ENCODE results near the gene WWP2.
"Not testable (repeated sequence)": the region's sequence is repeated elsewhere in the genome, so short reads cannot be mapped to it uniquely, and the experiment has no call there.

WWP2 gene

GRCh38 chr16:69814561-69814960, 52.4 kb downstream of the WWP2 start:
- DNase-seq (ENCODE audit: low read depth), result no peak
- no peak for TF ChIP-seq CTCF (IDR thresholded peaks at IDR 0.05; ENCODE audit: insufficient read depth, low read depth, low read length, missing control alignments)

GRCh38 chr16:69815216-69815883, 53.2 kb downstream of the WWP2 start:
- not testable (repeated sequence) for DNase-seq (ENCODE audit: low read depth); H3K4me3 ChIP-seq (ENCODE audit: low read length)

More at GRCh38 chr16:69814561-69814960, 52.4 kb downstream of the WWP2 start:
- no peak overlapping the region for H3K4me3 ChIP-seq (ENCODE audit: low read length)

- no peak overlapping the region for H3K4me3 ChIP-seq (ENCODE audit: low read length)
- no peak for TF ChIP-seq CTCF (IDR thresholded peaks at IDR 0.05; ENCODE audit: insufficient read depth, low read depth, low read length, missing control alignments)
- DNase-seq (ENCODE audit: low read depth), result no peak
Observed at GRCh38 chr16:69816996-69817395, 54.9 kb downstream of the WWP2 start.

GRCh38 chr16:69818891-69819545, 56.9 kb downstream of the WWP2 start:
- no peak for DNase-seq (ENCODE audit: low read depth)
- no peak overlapping the region for H3K4me3 ChIP-seq (ENCODE audit: low read length)
- TF ChIP-seq CTCF (IDR thresholded peaks at IDR 0.05; ENCODE audit: insufficient read depth, low read depth, low read length, missing control alignments), result no peak

GRCh38 chr16:69820926-69821541, 58.9 kb downstream of the WWP2 start:
- no peak overlapping the region for H3K4me3 ChIP-seq (ENCODE audit: low read length)
- no peak for DNase-seq (ENCODE audit: low read depth)
- no peak for TF ChIP-seq CTCF (IDR thresholded peaks at IDR 0.05; ENCODE audit: insufficient read depth, low read depth, low read length, missing control alignments)

GRCh38 chr16:69821844-69822173, 59.7 kb downstream of the WWP2 start:
- TF ChIP-seq CTCF (IDR thresholded peaks at IDR 0.05; ENCODE audit: insufficient read depth, low read depth, low read length, missing control alignments), result no peak
- no peak overlapping the region for H3K4me3 ChIP-seq (ENCODE audit: low read length)
- no peak for DNase-seq (ENCODE audit: low read depth)

- H3K4me3 ChIP-seq (ENCODE audit: low read length), result no peak overlapping the region
- TF ChIP-seq CTCF (IDR thresholded peaks at IDR 0.05; ENCODE audit: insufficient read depth, low read depth, low read length, missing control alignments), result no peak
- no peak for DNase-seq (ENCODE audit: low read depth)
Observed at GRCh38 chr16:69822174-69822935, 60.2 kb downstream of the WWP2 start.
